HEK293T (cell line): Measurements from ENCODE around the gene MIPOL1.
"Not testable (repeated sequence)": the region's sequence is repeated elsewhere in the genome, so short reads cannot be mapped to it uniquely, and the experiment has no call there.

Experiments used
- CTCF ChIA-PET: fragments of 350-600 bp; formaldehyde crosslinking; extraction: SDS; loops from one replicate; lab custom pipeline; 2021; ENCODE audit warnings: antibody characterized with exemption, inconsistent platforms; lab: Yijun Ruan, JAX
- POLR2A ChIA-PET: fragments of 350-600 bp; formaldehyde crosslinking; extraction: SDS; loops from one replicate; lab custom pipeline; 2020; ENCODE audit warnings: antibody characterized with exemption, inconsistent platforms; lab: Yijun Ruan, JAX
- DNase-seq: peaks from one replicate; pipeline ENCODE4 v3.0.0; 2012; ENCODE audit warnings: mixed read lengths; ENCODE audit errors: extremely low spot score
- ARNT ChIP-seq: fragments of 450-650 bp; IDR thresholded peaks from 2 replicates; pipeline ENCODE4 v1.6.1; 2017; ENCODE audit warnings: mild to moderate bottlenecking
- BHLHE40 ChIP-seq: fragments of 450-650 bp; IDR thresholded peaks from 2 replicates; pipeline ENCODE4 v1.6.1; 2016; ENCODE audit warnings: mild to moderate bottlenecking, moderate library complexity, borderline replicate concordance
- CTBP1 ChIP-seq: fragments of 450-650 bp; IDR thresholded peaks from 2 replicates; pipeline ENCODE4 v1.6.1; 2016; ENCODE audit warnings: borderline replicate concordance
- ELF4 ChIP-seq: fragments of 450-650 bp; IDR thresholded peaks from 2 replicates; pipeline ENCODE4 v1.6.1; 2017; ENCODE audit warnings: antibody characterized with exemption
- FOXA1 ChIP-seq: fragments of 450-650 bp; IDR thresholded peaks from 2 replicates; pipeline ENCODE4 v1.6.1; 2016; ENCODE audit warnings: mild to moderate bottlenecking
- FOXK2 ChIP-seq: fragments of 450-650 bp; IDR thresholded peaks from 2 replicates; pipeline ENCODE4 v1.6.1; 2016; ENCODE audit warnings: mild to moderate bottlenecking
- FOXM1 ChIP-seq: fragments of 450-650 bp; IDR thresholded peaks from 2 replicates; pipeline ENCODE4 v1.6.1; 2017; ENCODE audit warnings: mild to moderate bottlenecking, borderline replicate concordance
- HDGF ChIP-seq: fragments of 450-650 bp; IDR thresholded peaks from 2 replicates; pipeline ENCODE4 v1.6.1; 2017; ENCODE audit warnings: antibody characterized with exemption, borderline replicate concordance
- L3MBTL2 ChIP-seq: fragments of 450-650 bp; conservative IDR thresholded peaks from 2 replicates; pipeline ENCODE4 v1.6.1; 2016; ENCODE audit warnings: mild to moderate bottlenecking
- LEF1 ChIP-seq: fragments of 450-650 bp; IDR thresholded peaks from 2 replicates; pipeline ENCODE4 v1.6.1; 2017; ENCODE audit warnings: mild to moderate bottlenecking, borderline replicate concordance
- NFRKB ChIP-seq: fragments of 450-650 bp; IDR thresholded peaks from 2 replicates; pipeline ENCODE4 v1.6.1; 2016; ENCODE audit warnings: mild to moderate bottlenecking, moderate library complexity
- SP1 ChIP-seq: fragments of 450-650 bp; IDR thresholded peaks from 2 replicates; pipeline ENCODE4 v1.6.1; 2017
- SUZ12 ChIP-seq: fragments of 450-650 bp; IDR thresholded peaks from 2 replicates; pipeline ENCODE4 v1.6.1; 2016; ENCODE audit warnings: mild to moderate bottlenecking
- TARDBP ChIP-seq: fragments of 450-650 bp; IDR thresholded peaks from 2 replicates; pipeline ENCODE4 v1.6.1; 2016
- ZNF384 ChIP-seq: fragments of 450-650 bp; IDR thresholded peaks from 2 replicates; pipeline ENCODE4 v1.6.1; 2016
- TF ChIP-seq, protein P1 (sequence below): fragments of 450-650 bp; IDR thresholded peaks from 2 replicates; pipeline ENCODE4 v1.6.1; 2016

The MIPOL1 gene

DNA sequence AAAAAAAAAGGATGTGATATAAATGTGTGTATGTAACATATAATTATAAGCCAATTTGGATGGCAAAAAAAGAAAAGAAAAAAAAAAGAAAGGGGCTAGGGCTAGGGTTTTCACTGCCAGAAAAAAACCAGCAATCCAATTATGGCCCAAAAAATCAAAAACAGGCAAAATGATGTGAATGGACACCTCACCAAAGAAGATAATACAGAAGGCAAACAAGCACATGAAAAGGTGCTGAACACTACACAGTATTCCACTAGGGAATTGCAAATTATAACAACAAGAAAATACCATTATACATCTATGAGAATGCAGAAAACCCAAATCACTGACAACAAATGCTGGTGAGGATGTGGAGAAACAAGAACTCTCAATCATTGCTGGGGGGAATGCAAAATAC, 12.1 kb upstream of the MIPOL1 start:
- TF ChIP-seq FOXM1, result no peak
- no peak for TF ChIP-seq ZNF384
- no peak for TF ChIP-seq ELF4
- no peak for TF ChIP-seq SP1
- no peak for TF ChIP-seq NFRKB
- TF ChIP-seq ARNT, result no peak
- TF ChIP-seq FOXK2, result no peak
- TF ChIP-seq, protein P1, sequence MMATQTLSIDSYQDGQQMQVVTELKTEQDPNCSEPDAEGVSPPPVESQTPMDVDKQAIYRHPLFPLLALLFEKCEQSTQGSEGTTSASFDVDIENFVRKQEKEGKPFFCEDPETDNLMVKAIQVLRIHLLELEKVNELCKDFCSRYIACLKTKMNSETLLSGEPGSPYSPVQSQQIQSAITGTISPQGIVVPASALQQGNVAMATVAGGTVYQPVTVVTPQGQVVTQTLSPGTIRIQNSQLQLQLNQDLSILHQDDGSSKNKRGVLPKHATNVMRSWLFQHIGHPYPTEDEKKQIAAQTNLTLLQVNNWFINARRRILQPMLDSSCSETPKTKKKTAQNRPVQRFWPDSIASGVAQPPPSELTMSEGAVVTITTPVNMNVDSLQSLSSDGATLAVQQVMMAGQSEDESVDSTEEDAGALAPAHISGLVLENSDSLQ, result no peak
- no peak for TF ChIP-seq HDGF
- TF ChIP-seq BHLHE40, result no peak
- no peak for TF ChIP-seq SUZ12
- DNase-seq, result no peak
- ChIA-PET POLR2A (interaction anchor here (1.4 kb wide), 1 partner anchor 10 kb away, joined by 3 read pairs; no protein-coding TSS in a partner anchor), CTCF (interaction anchor here (0.6 kb wide), 1 partner anchor 267 kb away, joined by 3 read pairs; no protein-coding TSS in a partner anchor)

DNA sequence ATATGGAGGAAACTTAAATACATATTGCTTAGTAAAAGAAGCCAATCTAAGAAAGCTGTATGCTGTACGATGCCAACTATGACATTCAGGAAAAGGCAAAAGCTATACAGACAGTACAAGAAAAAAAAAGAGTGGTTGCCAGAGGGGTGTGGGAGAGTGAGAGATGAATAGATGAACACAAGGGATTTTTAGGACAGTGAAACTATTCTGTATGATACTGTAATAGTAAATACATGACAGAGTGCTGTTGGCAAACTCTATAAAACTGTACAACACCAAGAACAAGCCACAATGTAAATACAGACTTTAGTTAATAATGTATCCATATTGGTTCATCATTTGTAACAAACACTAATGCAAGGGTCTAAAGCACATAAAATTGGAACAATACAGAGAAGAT, 10.9 kb upstream of the MIPOL1 start:
- ChIA-PET CTCF (no interaction called here), POLR2A (interaction anchor here (1.4 to 1.5 kb wide), 2 partner anchors 9 to 14 kb away, joined by 3 read pairs; partner anchors contain the start of gene SLC25A21)
- TF ChIP-seq CTBP1 (no peak), SUZ12 (no peak), FOXK2 (no peak), FOXM1 (no peak), ELF4 (no peak), L3MBTL2 (no peak), LEF1 (no peak), HDGF (no peak), BHLHE40 (no peak), ARNT (no peak)
- TF ChIP-seq, protein P1, result no peak
- no peak for DNase-seq

DNA sequence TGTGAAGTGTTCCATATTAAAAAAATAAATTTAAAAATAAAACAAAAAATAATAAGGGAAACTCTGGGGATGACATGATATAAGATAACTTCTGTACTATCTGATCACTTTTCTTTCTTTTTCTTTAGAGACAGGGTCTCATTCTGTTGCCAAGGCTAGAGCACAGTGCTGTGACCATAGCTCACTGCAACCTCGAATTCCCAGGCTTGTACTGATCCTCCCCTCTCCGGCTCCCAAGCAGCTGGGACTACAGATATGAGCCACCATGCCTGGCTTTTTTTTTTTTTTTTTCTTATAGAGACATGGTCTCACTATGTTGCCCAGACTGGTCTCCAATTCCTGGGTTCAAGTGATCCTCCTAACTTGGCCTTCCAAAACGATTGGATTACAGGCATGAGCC, 10.4 kb upstream of the MIPOL1 start:
- DNase-seq, result no peak
- TF ChIP-seq TARDBP (no peak), ARNT (no peak), ELF4 (no peak), FOXM1 (no peak), FOXK2 (no peak), NFRKB (no peak), CTBP1 (no peak), HDGF (no peak), L3MBTL2 (no peak), ZNF384 (no peak), SUZ12 (no peak), LEF1 (no peak), SP1 (no peak), FOXA1 (no peak), BHLHE40 (no peak)
- TF ChIP-seq, protein P1, result no peak
- CTCF ChIA-PET, result no interaction called here
- POLR2A ChIA-PET, result interaction anchor here (1.4 to 1.5 kb wide), 2 partner anchors 8 to 15 kb away, joined by 3 read pairs; partner anchors contain the start of gene SLC25A21

DNA sequence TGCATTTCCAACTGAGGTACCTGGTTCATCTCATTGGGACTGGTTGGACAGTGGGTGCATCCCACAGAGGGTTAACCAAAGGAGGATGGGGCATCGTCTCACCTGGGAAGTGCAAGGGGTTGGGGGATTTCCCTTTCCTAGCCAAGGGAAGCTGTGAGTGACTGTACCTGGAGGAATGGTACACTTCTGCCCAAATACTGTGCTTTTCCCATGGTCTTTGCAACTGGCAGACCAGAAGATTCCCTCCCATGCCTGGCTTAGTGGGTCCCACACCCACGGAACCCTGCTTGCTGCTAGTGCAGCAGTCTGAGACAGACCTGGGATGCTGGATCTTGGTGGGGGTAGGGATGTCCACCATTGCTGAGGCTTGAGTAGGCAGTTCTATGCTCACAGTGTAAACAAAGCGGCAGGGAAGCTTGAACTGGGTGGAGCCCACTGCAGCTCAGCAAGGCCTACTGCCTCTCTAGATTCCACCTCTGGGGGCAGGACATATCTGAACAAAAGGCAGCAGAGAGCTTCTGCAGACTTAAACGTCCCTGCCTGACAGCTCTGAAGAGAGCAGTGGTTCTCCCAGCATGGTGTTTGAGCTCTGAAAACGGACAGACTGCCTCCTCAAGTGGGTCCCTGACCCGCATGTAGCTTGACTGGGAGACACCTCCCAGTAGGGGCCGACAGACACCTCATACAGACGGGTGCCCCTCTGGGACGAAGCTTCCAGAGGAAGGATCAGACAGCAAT, 9.7 kb upstream of the MIPOL1 start:
- POLR2A ChIA-PET, result interaction anchor here (1.1 kb wide), 1 partner anchor 16 kb away, joined by 3 read pairs; the partner anchor contains the start of gene SLC25A21
- CTCF ChIA-PET, DNase-seq: not testable (repeated sequence)

DNA sequence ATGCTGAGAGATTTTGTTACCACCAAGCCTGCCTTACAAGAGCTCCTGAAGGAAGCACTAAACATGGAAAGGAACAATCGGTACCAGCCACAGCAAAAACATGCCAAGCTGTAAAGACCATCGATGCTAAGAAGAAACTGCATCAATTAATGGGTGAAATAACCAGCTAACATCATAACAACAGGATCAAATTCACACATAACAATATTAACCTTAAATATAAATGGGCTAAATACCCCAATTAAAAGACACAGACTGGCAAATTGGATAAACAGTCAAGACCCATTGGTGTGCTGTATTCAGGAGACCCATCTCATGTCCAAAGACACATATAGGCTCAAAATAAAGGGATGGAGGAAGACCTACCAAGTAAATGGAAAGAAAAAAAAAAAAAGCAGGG, 8.0 kb upstream of the MIPOL1 start:
- CTCF ChIA-PET, result interaction anchor here (0.6 kb wide), 1 partner anchor 520 kb away, joined by 7 read pairs; no protein-coding TSS in a partner anchor
- DNase-seq, POLR2A ChIA-PET: not testable (repeated sequence)

DNA sequence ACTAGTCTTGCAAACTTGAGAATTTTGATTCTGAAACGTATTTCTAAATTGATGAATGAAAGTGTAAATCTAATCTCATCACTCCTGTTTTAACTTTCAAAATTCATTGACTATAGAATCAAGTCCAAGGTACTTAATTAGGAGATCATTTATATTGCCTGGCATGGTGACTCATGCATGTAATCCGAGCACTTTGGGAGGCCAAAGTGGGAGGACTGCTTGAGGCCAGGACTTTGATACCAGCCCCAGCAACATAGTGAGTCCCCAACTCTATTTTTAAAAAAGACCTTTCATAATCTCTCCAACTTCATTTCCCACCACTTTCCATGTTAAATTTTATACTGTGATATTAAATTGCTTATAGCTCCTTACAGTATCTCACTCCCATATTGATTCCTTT, 3.0 kb upstream of the MIPOL1 start:
- TF ChIP-seq FOXM1 (no peak), BHLHE40 (no peak), ARNT (no peak), TARDBP (no peak), ELF4 (no peak), L3MBTL2 (no peak), ZNF384 (no peak), NFRKB (no peak), HDGF (no peak), FOXA1 (no peak), SP1 (no peak), SUZ12 (no peak), LEF1 (no peak), FOXK2 (no peak), CTBP1 (no peak)
- TF ChIP-seq, protein P1, result no peak
- CTCF ChIA-PET, result no interaction called here
- DNase-seq, result no peak
- POLR2A ChIA-PET, result interaction anchor here (1.3 kb wide), 1 partner anchor 20 kb away, joined by 3 read pairs; no protein-coding TSS in a partner anchor
